OCI-M2 (cell line): ENCODE data around the gene AVPR1B.

Experiments
- DNase-seq: peaks from one replicate; lab custom pipeline; 2025; ENCODE audit not compliant: unreplicated experiment; lab: John Stamatoyannopoulos, UW

Gene AVPR1B

DNA sequence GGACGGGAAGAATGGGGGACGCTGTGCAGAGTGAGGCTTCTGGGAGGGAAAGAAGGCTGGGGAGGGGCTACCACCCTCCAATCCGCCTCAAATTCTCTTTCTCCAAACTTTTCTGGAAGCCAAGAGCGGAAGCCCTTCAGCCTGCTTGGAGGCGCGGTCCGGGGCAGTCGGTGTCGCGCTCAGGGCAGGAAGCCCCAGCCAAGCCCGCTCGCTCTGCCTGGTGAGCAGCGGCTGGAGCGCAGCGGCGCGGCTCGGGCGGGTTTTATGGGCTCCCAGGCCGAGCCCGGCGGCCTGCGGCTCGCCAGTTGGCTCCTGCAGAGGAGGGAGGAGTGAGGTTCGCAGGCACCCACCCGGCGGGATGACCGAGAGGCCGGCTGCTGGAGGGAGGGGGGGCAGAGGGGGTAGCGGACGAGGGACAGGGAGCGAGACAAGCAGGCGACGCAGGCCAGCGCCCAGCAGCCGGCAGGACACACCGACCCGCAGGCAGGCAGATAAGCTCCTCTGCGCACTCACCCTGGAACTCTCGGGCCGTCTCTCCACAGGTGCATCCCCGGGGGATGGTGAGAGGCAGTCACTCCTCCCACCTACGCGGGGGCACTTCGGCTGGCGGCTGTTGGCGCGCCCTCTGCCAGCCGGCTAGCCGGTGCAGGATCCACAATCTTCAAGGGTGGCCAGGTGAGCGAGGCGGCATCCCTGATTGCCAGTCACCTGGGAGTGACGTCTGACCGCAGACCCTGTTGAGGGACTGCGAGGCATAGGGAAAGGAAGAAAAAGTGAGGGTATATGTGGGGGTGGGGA is at the start of gene AVPR1B:
Gene AVPR1B, minus strand, starts transcription at position 238 of the 798 bp plus-strand sequence. CDS start 498 bp downstream, outside the sequence.
- no peak for DNase-seq

GRCh38 chr1:206145771-206146290 is 28.6 kb upstream of the AVPR1B start:
- no peak for DNase-seq

DNA sequence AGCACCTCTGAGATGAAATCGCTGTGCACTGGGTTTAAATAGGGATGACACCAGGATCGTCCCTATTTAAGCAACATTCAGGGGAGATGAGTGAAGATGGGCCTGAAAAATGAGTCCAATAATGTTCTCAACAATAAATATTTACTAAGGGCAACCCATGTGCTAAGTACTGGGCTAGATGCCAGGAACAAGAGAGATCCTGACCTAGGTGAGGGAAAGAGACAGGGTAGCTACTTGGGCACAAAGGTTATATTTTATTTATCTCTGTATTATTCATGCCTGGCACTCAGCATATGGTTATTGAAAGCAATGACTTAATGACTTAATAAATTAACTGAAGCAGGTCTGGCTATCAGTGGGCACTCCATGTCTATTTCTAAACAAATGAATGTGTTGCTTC is 27.4 kb upstream of the AVPR1B start:
- DNase-seq = no peak

- DNase-seq = no peak
Observed at GRCh38 chr1:206143537-206144172, 26.5 kb upstream of the AVPR1B start.

DNA sequence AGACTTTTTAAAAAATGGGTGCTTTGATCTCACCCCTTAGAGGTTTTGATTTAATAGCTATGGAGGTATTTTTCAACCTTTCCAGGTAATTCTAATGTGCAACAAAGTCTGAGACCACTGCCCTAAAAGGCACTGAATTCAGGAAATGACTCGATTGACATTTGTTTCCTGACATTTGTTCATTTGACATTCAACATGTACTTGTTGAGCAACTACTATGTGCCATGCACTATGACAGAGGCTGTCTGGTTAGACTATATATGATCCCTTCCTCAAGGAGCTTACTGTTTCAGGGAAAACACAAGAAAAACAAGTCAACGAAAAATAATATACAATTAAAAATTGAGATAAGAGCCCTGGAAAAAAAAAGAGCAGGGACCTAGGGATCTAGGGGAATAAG is 25.6 kb upstream of the AVPR1B start:
- DNase-seq = no peak

GRCh38 chr1:206142011-206142410 is 24.8 kb upstream of the AVPR1B start:
- DNase-seq = no peak

DNA sequence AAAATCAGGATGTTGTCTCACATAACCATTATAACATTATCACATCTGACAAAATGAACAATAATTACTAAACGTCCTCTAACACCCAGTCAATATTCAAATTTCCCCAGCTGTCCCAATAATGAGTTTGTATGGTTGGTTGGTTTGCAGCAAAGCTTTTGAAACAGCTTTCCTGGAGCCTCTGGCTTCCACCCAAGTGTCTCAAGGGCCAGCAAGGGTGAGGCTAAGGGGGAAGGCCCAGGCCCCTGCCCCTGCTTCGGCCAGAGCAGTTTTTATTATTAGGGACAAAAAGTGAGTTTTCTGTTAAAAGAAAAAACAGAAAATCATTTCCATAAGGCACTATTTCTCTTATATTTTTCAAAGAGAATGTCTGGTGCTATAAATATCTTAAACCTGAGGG is 19.1 kb upstream of the AVPR1B start:
- DNase-seq = no peak

DNA sequence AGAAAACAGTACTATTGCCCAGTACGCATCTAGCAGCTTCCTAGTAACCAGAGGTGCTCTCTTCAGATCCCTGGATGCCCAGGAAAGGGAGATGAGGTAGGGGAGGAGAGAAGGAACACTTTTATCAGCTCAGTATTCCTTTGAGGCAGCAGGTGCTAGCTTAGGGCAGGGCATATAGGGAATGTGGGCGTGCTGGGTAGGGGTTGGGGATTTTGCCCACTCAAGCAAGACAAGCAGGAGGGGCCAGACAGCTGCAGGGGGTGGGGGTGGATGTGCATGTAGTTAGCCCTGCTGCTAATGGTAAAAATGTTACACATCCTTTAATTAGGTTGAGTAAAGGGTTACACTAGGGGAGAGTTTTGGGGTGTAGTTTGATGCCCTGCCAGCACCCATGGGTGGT is 18.1 kb upstream of the AVPR1B start:
- DNase-seq = no peak

GRCh38 chr1:206133751-206134415 is 16.7 kb upstream of the AVPR1B start:
- DNase-seq = no peak

DNA sequence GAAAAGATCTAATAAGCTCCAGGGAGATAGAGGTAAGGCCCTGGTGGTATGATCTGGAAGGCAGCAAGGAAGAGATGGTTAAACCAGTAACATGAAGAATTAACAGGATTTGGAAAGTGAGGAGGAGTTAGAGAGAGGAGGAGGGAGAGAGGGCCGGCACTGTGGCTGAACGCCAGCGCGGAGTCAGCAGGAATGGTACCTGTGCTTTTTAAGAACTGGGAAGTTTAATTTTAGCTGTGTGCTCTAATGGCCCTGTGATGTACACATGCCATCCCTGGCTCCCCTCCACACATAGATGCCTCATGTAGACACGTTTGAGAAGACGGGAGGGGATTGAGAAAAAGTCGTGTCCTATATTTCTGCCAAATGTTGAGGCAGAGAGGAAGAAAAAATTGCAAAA is 13.8 kb upstream of the AVPR1B start:
- DNase-seq = no peak

DNA sequence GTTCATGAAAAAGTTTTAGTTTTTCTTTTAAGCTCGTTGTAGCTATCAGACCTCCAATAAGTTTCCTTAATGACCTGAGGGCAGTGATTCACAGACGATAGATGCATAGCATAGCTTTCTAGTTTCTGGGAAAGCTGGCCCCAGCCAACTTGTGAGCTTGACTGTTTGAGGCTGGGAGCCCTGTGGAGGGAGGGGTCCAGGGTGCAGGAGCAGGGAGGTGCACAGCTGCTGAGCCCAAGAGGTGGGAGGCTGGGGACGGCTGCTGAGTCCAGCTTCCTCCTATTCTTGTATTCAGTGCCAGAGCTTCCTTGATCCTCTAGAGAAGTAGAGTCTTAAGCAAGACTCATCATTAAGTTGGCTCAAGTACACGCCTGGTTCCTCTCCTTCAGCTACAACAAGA is 11.0 kb upstream of the AVPR1B start:
- no peak for DNase-seq

GRCh38 chr1:206127336-206127735 is 10.1 kb upstream of the AVPR1B start:
- DNase-seq = no peak

DNA sequence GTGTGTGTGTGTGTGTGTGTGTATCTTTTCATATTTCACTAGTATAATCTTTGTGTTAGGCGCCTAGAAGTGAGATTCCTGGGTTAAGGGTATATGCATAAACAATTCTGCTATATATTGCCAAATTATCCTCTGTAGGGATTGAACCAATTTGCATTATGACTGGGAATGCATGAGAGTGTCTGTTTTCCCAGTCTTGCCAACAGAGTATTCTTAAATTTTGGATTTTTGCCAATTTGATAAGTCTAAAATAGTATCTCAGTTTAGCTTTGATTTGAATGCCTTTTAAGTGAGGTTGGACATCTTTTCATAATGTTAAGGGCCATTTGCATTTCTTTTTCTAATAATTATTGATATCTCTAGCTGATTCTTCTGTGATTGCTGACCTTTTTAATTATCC is 8.2 kb upstream of the AVPR1B start:
- DNase-seq = no peak

DNA sequence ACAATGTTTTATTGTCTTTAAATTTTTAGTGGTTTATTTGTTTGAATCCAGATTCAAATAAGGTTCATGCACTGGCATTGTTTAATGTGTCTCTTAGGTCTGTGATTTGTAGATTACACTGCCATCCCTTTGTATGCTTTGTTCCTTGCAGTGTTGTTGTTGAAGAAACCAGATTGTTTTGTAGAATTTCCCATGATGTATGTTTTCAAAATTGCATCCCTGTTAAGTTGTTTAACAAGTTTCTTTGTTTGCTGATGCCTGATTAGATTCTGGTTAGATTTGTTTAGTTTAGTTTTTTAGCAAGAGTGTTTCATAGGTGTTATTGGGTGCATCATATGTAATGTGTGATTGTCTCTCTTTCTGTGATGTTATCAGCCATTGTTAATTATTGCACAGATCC is 5.5 kb upstream of the AVPR1B start:
- DNase-seq = no peak

DNA sequence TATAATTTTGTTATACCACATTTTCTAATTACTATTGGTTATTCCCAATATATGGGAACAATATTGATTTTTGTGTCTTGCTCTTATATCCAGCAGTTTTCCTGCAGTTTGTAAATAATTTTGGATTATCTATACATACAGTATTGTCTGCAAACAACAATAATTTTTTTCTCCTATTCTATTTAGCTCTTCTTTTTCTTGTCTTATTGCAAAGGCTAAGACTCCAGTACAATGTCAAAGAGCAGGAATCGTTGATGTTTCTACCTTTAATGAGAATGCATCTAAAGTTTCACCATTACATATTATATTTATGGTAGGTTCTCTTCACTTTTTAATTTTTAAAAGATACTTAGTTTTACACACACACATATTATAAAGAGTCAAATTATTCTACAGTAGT is 4.1 kb upstream of the AVPR1B start:
- DNase-seq = no peak

- DNase-seq = no peak
Observed at GRCh38 chr1:206120406-206120805, 3.2 kb upstream of the AVPR1B start.

GRCh38 chr1:206116873-206117150 is 376 bp downstream of the AVPR1B start:
- no peak for DNase-seq

DNA sequence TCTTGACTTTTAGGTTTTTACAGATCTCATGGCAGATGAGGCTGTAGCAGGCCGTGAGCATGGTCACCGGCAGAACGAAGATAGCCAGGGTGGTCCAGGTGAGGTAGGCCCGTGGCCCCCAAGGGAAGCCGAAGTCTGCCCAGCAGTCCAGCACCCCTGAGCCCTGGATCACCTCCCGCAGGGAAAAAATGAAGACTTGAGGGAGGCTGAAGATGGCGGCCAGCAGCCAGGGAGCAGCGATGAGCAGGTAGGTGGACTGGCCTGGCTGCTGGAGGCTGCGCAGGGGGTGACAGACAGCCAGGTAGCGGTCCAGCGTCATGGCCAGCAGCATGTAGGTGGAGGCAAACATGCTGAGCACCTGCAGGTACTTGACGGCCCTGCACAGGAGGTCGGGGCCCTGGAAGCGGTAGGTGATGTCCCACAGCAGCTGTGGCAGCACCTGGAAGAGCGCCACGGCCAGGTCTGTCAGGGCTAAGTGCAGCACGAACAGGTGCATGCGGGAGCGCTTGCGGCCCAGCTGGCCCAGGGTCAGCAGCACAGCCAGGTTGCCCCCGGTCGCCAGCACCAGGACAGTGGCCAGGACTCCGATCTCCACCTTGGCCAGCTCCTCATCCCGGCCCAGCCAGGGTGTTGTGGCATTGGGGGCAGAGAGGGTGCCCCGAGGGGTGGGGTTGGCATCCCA is 856 bp downstream of the AVPR1B start:
- DNase-seq = no peak

DNA sequence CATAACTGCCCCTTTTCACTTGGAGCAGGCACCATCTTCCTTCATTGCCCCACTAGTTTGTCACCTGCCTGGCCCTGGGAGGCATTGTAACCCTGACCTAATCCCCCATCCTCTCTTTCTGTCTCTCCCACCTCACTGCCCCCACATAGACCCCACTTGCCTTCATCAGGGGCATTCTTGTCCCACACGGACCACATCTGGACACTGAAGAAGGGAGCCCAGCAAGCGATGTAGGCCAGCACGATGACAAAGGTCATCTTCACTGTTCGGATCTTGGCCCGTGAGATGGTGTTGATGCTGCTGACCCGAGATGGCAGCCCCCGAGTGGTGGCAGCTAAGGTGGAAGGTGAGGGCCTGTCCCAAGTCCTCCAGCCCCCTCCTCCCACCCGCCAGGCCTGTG is 1.4 kb downstream of the AVPR1B start:
- no peak for DNase-seq

GRCh38 chr1:206114692-206115640 is 2.2 kb downstream of the AVPR1B start:
- DNase-seq = no peak
